ENCODE measurements around the gene CDH20. TPM values are rescaled to one million over a fixed set of nuclear protein-coding genes. Genes with fewer than 3 reads are reported as not detected.
"Not testable (repeated sequence)": the region's sequence is repeated elsewhere in the genome, so short reads cannot be mapped to it uniquely, and the experiment has no call there.

CDH20 gene
- total RNA-seq, 1 experiment from 2014 or later: not detected

- TF ChIP-seq EZH2phosphoT487 (IDR thresholded peaks at IDR 0.05; ENCODE audit: borderline replicate concordance, low read length): no peak
- TF ChIP-seq, protein P1, sequence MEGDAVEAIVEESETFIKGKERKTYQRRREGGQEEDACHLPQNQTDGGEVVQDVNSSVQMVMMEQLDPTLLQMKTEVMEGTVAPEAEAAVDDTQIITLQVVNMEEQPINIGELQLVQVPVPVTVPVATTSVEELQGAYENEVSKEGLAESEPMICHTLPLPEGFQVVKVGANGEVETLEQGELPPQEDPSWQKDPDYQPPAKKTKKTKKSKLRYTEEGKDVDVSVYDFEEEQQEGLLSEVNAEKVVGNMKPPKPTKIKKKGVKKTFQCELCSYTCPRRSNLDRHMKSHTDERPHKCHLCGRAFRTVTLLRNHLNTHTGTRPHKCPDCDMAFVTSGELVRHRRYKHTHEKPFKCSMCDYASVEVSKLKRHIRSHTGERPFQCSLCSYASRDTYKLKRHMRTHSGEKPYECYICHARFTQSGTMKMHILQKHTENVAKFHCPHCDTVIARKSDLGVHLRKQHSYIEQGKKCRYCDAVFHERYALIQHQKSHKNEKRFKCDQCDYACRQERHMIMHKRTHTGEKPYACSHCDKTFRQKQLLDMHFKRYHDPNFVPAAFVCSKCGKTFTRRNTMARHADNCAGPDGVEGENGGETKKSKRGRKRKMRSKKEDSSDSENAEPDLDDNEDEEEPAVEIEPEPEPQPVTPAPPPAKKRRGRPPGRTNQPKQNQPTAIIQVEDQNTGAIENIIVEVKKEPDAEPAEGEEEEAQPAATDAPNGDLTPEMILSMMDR (conservative IDR thresholded peaks at IDR 0.05; ENCODE audit: low read depth, low read length): no peak
- TF ChIP-seq EZH2 (IDR thresholded peaks at IDR 0.05; ENCODE audit: low read length, unreplicated experiment): no peak
- no peak overlapping the region for H2AFZ ChIP-seq (ENCODE audit: low read length)
- no peaks in the 10 kb centered on the region for H3K4me1 ChIP-seq (ENCODE audit: insufficient read depth, low read length)
- H3K9me3 ChIP-seq (ENCODE audit: low read length): no peaks in the 10 kb centered on the region
- no peak overlapping the region for H3K9ac ChIP-seq (ENCODE audit: low read length)
- DNase-seq: no peak
- no peak overlapping the region for H3K27ac ChIP-seq (ENCODE audit: low read length)
- no TSS peak for BruUV-seq (replicated peaks)
- H3K9me2 ChIP-seq (replicated peaks; ENCODE audit: low read length): no peaks in the 10 kb centered on the region
- H3K36me3 ChIP-seq (ENCODE audit: low read depth, low read length): no peaks in the 10 kb centered on the region
- H3K4me2 ChIP-seq (ENCODE audit: low read length): no peak overlapping the region
- H3K79me2 ChIP-seq (ENCODE audit: low read length): no peaks in the 10 kb centered on the region
- no peak overlapping the region for H3K4me3 ChIP-seq (ENCODE audit: low read length)
- ATAC-seq: no peak
- peaks cover 17% of the 10 kb centered on the region for H3K27me3 ChIP-seq (ENCODE audit: low read length)
- intact Hi-C loops (cut with micrococcal nuclease): no loop called here
- no peaks in the 10 kb centered on the region for H4K20me1 ChIP-seq (ENCODE audit: low read length)
- H3F3A ChIP-seq (ENCODE audit: low read length, unreplicated experiment): no peaks in the 10 kb centered on the region
- CTCF ChIA-PET: no interaction called here
- POLR2A ChIA-PET (ENCODE audit: unreplicated experiment): no interaction called here
Measured at GRCh38 chr18:61364953-61365352, 31.7 kb downstream of the CDH20 start.

GRCh38 chr18:61368001-61368400 lies 34.8 kb downstream of the CDH20 start:
- peaks cover 21% of the 10 kb centered on the region for H3K27me3 ChIP-seq (ENCODE audit: low read length)
- ChIA-PET CTCF (no interaction called here), POLR2A (ENCODE audit: unreplicated experiment) (no interaction called here)
- H3K36me3 ChIP-seq (ENCODE audit: low read depth, low read length): no peaks in the 10 kb centered on the region
- H3K27ac ChIP-seq (ENCODE audit: low read length): no peak overlapping the region
- H3K4me1 ChIP-seq (ENCODE audit: insufficient read depth, low read length): no peaks in the 10 kb centered on the region
- no peak overlapping the region for H3K4me3 ChIP-seq (ENCODE audit: low read length)
- no peaks in the 10 kb centered on the region for H4K20me1 ChIP-seq (ENCODE audit: low read length)
- no peak for ATAC-seq
- no peak for DNase-seq
- no peaks in the 10 kb centered on the region for H3K79me2 ChIP-seq (ENCODE audit: low read length)
- no TSS peak for BruUV-seq (replicated peaks)
- no peak overlapping the region for H3K9ac ChIP-seq (ENCODE audit: low read length)
- H3K9me2 ChIP-seq (replicated peaks; ENCODE audit: low read length): no peaks in the 10 kb centered on the region
- intact Hi-C loops (cut with micrococcal nuclease): no loop called here
- H2AFZ ChIP-seq (ENCODE audit: low read length): no peak overlapping the region
- no peaks in the 10 kb centered on the region for H3K9me3 ChIP-seq (ENCODE audit: low read length)
- H3K4me2 ChIP-seq (ENCODE audit: low read length): no peak overlapping the region
- no peaks in the 10 kb centered on the region for H3F3A ChIP-seq (ENCODE audit: low read length, unreplicated experiment)
- TF ChIP-seq EZH2 (IDR thresholded peaks at IDR 0.05; ENCODE audit: low read length, unreplicated experiment) (no peak), EZH2phosphoT487 (IDR thresholded peaks at IDR 0.05; ENCODE audit: borderline replicate concordance, low read length) (no peak)
- TF ChIP-seq, protein P1 (conservative IDR thresholded peaks at IDR 0.05; ENCODE audit: low read depth, low read length): no peak

DNA sequence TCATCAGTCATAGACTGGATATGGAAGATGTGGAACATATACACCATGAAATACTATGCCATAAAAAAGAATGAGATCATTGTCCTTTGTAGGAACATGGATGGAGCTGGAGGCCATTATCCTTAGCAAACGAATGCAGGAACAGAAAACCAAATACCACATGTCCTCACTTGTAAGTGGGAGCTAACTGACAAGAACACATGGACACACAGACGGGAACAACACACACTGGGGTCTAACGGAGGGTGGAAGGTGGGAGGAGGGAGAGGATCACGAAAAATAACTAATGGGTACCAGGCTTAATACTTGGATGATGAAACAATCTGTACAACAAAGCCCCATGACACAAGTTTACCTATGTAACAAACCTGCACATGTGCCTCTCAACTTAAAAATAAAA lies 36.4 kb downstream of the CDH20 start:
- not testable (repeated sequence) for BruUV-seq (replicated peaks)

More for the DNA sequence above, 36.4 kb downstream of the CDH20 start:
- ATAC-seq; H3K79me2 ChIP-seq (ENCODE audit: low read length); H3K4me2 ChIP-seq (ENCODE audit: low read length); H3K36me3 ChIP-seq (ENCODE audit: low read depth, low read length); H3K9me3 ChIP-seq (ENCODE audit: low read length); H3K9ac ChIP-seq (ENCODE audit: low read length); H2AFZ ChIP-seq (ENCODE audit: low read length); H4K20me1 ChIP-seq (ENCODE audit: low read length); H3K4me3 ChIP-seq (ENCODE audit: low read length); POLR2A ChIA-PET (ENCODE audit: unreplicated experiment); H3K4me1 ChIP-seq (ENCODE audit: insufficient read depth, low read length); CTCF ChIA-PET; DNase-seq; H3F3A ChIP-seq (ENCODE audit: low read length, unreplicated experiment); intact Hi-C loops (cut with micrococcal nuclease); H3K27ac ChIP-seq (ENCODE audit: low read length); H3K9me2 ChIP-seq (replicated peaks; ENCODE audit: low read length): not testable (repeated sequence)
- H3K27me3 ChIP-seq (ENCODE audit: low read length): peaks cover 21% of the 10 kb centered on the region
